GM19468 (cell line): ENCODE data around the gene VAT1.
"Not testable (repeated sequence)": the region's sequence is repeated elsewhere in the genome, so short reads cannot be mapped to it uniquely, and the experiment has no call there.

Experiments used
- ATAC-seq: cut with Tn5 transposase; IDR thresholded peaks from one replicate; pipeline ENCODE4 v1.9.1; 2021; ENCODE audit warnings: mild to moderate bottlenecking, moderate library complexity, moderate number of reproducible peaks; ENCODE audit not compliant: unreplicated experiment; ENCODE audit errors: extremely low read depth

The VAT1 gene

GRCh38 chr17:43011728-43012472, 10.3 kb downstream of the VAT1 start:
- no peak for ATAC-seq

- ATAC-seq: no peak
These were observed 11.4 kb downstream of the VAT1 start for GRCh38 chr17:43010667-43011308.

DNA sequence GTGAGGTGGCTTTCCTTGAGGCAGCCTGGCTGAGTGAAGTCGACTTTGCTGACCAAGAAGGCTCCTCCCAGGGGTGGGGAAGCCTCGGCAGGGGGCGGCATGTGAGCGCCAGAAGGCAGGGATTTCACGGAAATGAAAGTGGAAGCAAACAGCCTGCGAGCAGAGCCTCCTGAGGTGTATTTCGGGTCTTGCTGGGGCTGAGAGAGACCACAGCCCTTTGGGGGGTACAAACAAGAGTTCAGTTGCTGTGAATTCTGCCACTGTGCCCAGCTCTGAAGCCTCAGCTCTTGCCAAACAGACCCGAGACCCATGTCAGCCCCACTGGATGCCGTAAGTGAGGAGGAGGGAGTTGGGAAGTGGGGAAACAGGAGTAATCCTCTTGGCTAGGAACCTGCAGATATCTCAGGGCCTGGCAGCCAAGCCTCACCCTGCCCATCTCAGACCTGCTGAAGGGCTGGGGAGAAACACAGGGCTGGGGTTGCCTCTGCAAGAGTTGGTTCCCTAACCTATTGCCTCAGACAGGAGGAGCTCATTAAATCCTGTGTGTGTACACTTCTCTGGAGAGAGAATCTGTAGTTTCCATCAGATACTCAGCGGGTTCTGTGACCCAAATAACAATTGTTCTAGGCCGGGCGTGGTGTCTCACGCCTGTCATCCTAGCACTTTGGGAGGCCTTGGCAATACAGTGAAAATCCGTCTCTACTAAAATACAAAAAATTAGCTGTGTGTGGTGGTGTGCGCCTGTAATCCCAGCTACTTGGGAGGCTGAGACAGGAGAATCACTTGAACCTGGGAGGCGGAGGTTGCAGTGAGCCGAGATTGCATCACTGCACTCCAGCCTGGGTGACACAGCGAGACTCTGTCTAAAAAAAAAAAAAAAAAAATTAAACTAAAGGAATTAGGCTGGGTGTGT, 15.3 kb downstream of the VAT1 start, which contains the start of gene IFI35:
Gene IFI35, plus strand, starts transcription at position 146 of the 913 bp plus-strand sequence. Its CDS starts 164 bp downstream, at position 310.
- no peak for ATAC-seq

DNA sequence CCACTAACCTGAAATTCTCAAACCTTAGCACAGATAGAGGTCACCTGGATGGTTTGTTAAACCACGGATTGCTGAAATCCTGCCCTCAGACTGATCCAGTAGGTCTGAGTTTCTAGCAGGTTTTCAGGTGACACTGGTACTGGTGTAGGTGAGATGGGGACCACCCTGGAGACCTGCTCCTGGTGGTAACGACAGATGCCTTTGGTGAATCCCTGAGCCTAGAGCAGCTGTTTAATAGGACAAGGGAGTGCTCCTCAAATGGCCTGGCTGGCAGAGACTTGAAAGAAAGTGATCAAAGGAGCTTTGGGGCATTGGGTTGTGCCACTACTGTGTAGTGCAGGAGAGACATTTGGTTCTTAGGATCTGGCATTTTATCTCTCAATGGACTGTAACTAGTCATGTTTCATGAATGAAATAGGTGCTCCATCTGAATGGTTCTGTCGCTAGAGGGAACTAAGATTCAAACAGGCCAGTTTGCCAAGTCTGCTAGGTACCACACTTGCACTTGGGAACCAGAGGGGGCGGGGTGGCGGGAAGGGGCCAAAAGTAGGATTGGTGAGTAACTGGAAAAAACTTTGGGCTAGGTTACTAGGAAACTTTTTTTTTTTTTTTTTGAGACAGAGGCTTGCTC, 18.5 kb downstream of the VAT1 start:
- no peak for ATAC-seq

- ATAC-seq: not testable (repeated sequence)
These were observed 21.3 kb downstream of the VAT1 start for GRCh38 chr17:43000894-43001293.

DNA sequence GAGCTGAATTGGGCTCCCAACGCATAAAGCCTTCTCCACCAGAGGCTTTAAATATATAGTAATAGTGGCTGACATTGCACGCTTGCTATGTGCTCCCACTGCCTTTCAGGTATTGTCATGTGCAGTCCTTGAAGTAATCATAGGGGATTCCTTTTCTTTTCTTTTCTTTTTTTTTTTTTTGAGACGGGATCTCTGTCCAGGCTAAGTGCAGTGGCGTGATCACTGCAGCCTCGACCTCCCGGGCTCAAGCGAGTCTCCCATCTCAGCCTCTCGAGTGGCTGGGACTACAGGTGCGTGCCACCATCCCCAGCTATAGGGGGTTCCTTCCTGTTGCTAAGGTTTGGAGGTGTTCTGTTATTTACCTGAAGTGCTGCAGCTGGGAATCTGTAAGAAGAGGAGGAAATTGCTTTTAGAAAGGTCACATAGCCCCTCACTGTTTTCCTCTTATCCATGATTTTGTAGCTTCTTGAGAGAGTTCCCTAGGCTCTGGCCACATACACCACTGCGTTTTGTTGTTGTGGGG, 23.1 kb downstream of the VAT1 start:
- no peak for ATAC-seq

DNA sequence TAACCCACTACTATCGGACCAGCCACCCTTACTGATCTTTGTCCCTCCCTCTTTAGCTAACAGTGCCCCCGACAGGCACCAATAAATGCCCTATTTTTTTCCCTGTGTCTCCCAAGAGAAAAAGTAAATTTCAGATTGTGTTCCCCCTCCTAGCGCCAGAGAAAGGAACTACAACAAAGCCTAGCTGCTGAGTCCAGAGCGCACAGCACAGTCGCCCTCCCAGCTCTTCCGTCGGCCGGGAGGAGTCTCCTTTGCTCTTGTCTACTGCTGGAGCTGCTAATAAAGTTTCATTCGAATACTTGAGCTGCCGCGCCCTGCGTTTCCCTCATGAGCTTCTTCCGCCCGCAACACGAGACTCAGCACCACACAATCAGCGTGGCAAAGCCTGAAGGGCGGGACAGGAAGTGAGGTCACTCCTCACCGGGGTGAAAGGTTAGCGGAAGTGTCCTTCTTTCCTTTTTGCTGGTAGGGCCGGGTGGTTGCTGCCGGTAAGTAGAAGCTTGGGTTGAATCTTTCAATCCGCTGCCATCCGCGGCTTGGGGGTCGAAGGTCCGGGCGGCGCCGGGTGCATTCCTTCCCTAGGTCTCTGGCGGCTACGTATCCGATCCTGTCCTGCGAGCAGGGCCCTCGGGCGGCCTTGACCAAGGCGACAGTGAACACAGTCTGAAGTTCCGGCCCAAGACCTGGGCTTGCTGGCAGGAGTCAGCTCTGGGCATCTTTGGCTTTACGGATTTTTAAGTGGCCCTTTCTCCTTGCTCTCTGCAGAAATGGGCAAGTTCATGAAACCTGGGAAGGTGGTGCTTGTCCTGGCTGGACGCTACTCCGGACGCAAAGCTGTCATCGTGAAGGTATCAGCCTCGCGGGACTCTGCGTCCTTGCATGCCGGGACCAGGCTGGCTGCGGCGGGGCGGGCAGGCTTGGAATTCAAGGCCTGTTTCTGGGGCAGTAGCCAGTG, 23.9 kb downstream of the VAT1 start, which contains the start of gene RPL27:
Gene RPL27, plus strand, starts transcription at position 436 of the 955 bp plus-strand sequence. Its CDS starts 332 bp downstream, at position 768.
- ATAC-seq: peak; percentile 85

- ATAC-seq: no peak
These were observed 24.7 kb downstream of the VAT1 start for GRCh38 chr17:42997390-42997983.

DNA sequence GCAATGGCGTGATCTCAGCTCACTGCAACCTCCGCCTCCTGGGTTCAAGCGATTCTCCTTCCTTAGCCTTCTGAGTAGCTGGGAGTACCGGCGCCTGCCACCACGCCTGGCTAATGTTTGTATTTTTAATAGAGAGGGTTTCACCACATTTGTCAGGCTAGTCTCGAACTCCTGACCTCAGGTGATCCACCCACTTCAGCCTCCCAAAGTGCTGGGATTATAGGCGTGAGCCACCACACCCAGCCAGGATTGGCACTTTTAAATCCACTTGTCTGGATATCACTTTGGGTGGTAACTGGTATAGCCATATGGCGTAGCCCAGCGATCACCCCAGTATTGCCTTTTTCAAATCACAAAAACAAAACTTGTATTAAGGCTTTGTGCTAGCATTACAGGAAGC, 28.3 kb downstream of the VAT1 start:
- ATAC-seq: not testable (repeated sequence)

DNA sequence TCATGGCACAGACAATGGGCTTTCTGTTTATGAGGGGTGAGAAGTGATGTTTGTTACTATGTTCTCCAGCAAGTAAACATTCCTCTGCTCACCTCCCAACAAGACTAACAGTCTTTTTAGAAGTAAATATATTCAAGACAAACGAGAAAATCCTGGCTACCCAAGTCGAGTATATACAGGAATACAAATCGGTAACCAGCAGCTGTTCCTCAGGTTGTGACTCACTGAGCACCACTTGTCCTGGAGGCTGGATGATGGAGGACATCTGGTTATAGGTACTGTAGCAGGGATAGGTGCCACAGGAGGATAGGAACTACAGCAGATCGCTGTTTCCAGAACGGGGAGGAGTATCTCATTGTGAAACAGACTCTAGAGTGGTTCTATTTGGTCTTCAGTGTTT, 29.3 kb downstream of the VAT1 start:
- no peak for ATAC-seq

- ATAC-seq: no peak
These were observed 30.7 kb downstream of the VAT1 start for GRCh38 chr17:42991471-42991870.

DNA sequence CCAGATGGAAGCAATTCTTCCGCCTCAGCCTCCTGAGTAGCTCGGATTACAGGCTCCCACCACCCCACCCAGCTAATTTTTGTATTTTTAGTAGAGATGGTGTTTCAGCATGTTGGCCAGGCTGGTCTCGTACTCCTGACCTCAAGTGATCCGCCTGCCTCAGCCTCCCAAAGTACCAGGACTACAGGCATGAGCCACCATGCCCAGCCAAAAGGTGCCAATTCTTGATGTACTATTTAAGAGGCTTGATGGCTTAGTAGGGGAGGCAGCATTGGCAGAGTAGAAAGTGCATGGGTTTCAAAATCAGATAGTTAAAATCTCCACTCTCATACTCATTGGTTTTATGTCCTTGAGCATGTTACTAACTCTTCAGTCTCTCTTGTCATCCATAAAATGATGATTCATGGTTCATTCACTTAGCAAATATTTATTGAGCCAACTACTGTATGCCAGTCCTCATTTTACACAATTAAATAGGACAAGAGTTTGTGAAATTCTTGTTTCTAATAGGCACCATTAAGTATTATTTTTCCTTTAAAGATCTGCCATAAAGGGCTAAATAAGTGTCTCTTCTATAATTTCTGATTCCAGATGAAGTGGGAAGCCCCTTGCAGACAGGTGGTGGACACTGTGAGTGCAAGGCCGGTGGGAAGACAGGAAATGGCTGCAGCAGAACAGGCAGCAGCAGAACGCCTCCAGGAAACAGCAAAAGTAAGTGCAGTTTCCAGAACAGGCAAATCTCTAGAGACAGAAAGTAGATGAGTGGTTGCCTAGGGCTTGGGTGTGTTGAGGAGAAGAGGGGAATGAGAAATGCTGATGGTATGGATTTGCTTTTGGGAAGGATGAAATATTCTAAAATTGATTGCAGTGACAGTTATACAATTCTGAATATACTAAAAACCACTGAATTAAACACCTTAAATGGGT, 32.2 kb downstream of the VAT1 start:
- no peak for ATAC-seq

- ATAC-seq: no peak
These were observed 33.0 kb downstream of the VAT1 start for GRCh38 chr17:42989141-42989540.

GRCh38 chr17:42985225-42985624, 37.0 kb downstream of the VAT1 start:
- no peak for ATAC-seq

DNA sequence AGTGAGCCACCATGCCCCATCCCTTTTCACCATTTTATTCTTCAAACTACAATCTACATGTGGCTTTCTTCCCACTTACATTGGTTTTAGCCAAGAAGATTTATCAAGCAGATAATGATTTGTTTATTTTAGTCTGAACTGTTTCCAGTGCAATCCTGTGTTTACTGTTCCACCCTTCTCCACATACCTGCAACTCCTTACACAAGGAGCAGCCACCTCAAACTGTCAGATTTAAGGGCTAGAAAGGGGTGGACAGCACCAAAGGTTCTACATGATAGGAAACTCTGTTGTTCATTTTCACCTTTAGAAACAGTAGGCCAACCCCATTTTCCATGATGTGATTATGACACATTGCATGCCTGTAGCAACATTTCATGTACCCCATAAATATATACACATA, 39.9 kb downstream of the VAT1 start:
- ATAC-seq: no peak

DNA sequence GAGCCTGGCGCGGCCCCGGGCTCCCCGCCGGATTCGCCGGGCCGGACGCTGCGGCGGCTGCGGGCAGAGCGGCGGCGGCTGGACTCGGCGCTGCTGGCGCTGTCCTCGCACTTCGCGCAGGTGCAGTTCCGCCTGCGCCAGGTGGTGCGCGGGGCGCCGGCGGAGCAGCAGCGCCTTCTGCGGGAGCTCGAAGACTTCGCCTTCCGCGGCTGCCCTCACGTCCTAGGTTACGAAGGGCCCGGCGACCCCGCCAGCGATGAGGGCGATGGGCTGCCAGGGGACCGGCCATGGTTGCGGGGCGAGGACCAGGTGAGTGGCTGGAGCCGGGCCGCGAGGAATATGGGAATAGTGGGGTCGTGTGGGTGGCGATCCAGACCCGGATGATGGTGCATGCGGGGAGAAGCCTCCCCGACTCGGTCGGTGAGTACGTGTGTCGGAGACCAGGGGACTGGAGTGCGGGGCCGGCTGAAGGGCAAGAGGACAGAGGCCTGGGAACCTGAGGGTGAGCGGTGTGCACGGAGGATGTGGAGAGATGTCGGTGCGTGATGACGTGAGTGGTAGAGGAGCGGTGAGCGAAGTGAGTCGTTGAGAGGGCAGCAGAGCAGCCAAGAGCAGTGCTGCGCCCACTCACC, 41.3 kb downstream of the VAT1 start:
- no peak for ATAC-seq

DNA sequence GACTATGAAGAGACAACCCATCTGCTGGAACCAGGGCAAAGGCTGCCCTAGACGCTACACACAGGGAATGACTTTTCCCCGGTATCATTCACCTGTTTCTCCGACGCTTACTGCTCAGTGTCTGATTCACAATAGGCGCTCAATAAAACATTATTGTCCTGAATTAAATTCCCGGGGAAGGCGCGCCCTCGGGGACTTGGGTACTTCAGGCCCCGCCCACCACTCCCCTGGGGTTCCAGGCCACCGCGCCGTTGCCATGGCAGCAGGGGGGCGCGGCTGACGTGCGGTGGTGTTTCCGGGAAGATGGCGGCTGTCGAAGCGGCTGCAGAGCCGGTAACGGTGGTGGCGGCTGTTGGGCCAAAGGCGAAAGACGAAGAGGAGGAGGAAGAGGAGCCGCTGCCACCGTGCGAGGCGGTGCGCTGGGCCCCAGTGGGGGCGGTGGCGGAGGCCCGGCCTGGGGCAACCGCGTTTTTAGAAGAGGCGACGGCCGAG, 41.9 kb downstream of the VAT1 start, which contains the start of gene RUNDC1:
Gene RUNDC1, plus strand, starts transcription at position 292 of the 492 bp plus-strand sequence. Its CDS starts 12 bp downstream, at position 304.
- peak; percentile 28 for ATAC-seq
